NK-92 (cell line): ENCODE data around the gene MRPS7.

Experiments
- DNase-seq: peaks from one replicate; lab custom pipeline; 2025; ENCODE audit not compliant: unreplicated experiment; lab: John Stamatoyannopoulos, UW

The MRPS7 gene

DNA sequence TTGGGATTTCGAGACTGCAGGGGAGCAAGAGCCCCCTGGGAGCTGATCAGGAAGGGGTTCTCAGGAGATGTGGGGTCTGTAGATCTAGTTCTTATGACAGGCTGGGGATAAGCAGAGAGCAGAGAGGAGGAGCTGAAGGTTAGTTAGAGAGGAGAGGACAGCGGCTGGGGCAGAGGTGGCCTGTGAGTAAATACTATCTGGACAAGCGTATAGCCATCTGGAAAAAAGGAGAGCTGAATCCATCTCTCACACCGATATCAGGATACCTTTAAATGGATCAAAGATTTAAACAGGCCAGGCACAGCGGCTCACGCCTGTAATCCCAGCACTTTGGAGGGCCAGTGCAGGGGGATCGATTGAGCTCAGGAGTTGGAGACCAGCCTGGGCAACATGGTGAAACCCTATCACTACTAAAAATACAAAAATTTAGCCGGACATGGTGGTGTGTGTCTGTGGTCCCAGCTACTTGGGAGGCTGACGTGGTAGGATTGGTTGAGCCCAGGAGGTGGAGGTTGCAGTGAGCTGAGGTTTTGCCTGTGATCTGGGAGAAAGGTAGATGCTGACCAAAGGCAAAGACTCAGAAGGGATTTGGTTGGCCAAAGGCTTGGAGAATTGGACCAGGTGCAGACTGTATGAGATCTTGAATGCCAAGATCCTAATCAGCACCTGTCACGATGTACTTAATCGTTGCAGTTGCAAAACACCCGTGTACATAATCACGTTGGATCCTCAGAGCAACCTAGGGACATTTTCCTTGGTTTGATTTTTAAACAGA is 46.5 kb downstream of the MRPS7 start:
- DNase-seq = no peak

DNA sequence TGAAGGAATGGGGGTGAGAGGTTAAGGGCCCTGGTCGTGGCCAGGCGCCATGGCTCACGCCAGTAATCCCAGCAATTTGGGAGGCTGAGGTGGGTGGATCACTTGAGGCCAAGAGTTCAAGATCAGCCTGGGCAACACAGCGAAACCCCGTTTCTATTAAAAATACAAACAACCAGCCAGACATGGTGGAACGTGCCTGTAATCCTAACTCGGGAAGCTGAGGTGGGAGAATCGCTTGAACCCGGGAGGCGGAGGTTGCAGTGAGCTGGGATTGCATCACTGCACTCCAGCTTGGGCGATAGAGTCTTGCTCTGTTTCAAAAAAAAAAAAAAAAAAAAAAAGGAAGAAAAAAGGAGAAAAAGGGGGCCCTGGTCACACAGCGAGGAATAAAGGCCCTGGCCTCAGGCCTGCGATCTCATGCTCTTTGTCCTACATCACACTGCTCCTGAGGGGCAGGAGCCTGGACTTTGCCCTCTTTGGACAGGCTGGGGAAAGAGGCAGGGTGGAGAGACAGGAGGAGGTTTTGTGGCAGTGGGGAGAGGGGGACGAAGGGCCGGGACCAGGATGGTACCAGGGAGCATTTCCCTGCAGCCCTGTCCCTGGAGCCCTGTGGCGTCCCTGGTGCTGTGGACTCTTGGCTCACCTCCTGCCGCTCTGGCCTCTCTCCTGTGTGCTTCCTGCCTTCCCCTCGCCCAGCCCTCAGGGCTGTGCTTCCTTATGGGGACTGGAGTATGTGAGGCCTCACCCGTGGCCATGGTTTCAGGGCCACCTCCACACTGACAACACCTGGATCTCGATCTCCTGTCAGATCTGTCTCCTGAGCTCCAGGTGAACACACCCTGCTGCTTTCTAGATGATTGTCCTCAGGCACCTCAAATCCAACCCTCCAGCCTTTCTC is 47.3 kb downstream of the MRPS7 start:
- DNase-seq = no peak

DNA sequence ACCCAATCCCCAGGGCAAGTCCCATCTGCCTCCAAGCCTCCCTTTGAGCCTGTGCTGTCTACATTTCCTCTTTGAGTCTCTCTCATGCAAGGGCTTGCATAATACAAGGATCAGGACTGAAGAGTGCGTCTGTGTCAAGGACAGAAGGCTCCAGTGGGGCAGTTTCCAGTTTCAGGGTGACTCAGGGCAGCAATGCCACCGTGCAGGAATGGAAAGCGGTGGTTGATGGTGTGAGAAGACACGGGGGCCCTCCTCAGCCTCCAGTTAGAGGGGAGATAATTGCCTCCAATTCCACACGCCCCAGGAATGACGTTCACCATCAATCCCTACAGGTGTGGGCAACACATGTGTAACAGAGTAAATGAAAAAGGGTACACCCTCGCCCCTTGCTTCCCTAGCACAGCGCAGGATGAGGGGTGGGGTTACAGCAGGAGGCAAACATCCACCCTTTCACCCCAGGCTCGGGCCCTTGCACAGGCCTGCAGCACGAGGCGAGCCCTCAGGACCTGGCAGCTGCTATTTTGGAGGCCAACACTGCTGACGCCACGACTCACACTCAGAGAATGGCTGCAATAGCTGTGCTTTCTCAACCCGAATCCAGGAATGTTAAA is 52.4 kb downstream of the MRPS7 start:
- no peak for DNase-seq

DNA sequence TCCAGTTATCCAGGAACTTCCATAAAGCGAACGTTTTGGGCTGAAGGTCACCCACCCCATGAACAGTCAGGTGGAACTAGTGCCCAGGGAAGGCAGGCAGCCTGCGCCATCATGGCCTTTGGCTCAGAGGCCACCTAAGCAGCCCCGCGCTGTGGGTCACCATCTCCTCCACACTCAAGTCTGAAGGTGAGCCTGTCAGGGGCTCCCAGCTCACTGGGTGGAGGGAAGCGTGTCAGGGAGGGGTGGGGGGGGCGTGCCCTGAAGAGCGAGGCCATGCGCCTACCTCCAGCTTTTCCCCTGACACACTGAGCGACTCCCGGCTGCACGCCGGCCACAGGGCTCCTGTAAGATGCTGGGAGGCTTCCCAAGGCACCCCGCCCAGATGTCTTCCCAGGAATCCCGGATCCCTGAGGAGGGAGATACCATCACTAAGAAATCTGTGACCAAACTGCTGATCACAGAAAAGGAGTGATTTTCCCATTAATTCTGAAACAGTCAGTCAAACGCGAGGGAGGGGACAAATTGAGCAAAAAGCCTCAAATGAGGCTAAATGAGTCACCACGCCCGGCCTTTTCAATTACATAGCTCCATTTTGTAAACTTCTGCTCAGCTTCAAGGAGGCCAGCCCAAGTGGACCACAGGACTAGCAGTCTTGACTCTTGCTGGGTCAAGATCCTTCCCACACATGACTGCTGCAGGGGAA is 54.0 kb downstream of the MRPS7 start:
- DNase-seq = no peak
